HUES6 (cell line): Measurements from ENCODE around the gene HAPLN1.

Experiments used
- H3K27ac ChIP-seq: 2 replicates; pipeline ENCODE4 v1.7.0; 2013; ENCODE audit warnings: low read depth, mild to moderate bottlenecking, low read length, inconsistent platforms
- H3K27me3 ChIP-seq: 2 replicates; pipeline ENCODE4 v1.6.1; 2013; ENCODE audit warnings: low read length; ENCODE audit not compliant: control insufficient read depth, insufficient read depth
- H3K36me3 ChIP-seq: 2 replicates; pipeline ENCODE4 v1.6.1; 2013; ENCODE audit warnings: low read length; ENCODE audit not compliant: control insufficient read depth, insufficient read depth
- H3K4me1 ChIP-seq: 2 replicates; pipeline ENCODE4 v1.6.1; 2013; ENCODE audit warnings: low read length; ENCODE audit not compliant: control insufficient read depth, insufficient read depth
- H3K4me3 ChIP-seq: 2 replicates; pipeline ENCODE4 v1.5.1; 2013; ENCODE audit warnings: low read depth, low read length
- H3K9ac ChIP-seq: one replicate; pipeline ENCODE4 v1.6.1; 2013; ENCODE audit warnings: mild to moderate bottlenecking, low read length
- H3K9me3 ChIP-seq: 2 replicates; pipeline ENCODE4 v1.6.1; 2013; ENCODE audit warnings: low read depth, low read length; ENCODE audit not compliant: control insufficient read depth, insufficient read depth

Gene HAPLN1

GRCh38 chr5:83718195-83718825 is 2.3 kb downstream of the HAPLN1 start:
- no peaks in the 10 kb centered on the region for H3K27me3 ChIP-seq
- H3K4me3 ChIP-seq: peak overlapping the region; percentile 74; the same call in 1 of the 2 replicates
- H3K4me1 ChIP-seq: peaks cover 23% of the 10 kb centered on the region
- H3K9me3 ChIP-seq: no peaks in the 10 kb centered on the region
- H3K27ac ChIP-seq: no peak overlapping the region; the same call in 1 of the 2 replicates
- H3K9ac ChIP-seq: peak overlapping the region; percentile 67
- no peaks in the 10 kb centered on the region for H3K36me3 ChIP-seq

GRCh38 chr5:83715236-83716065 is 5.2 kb downstream of the HAPLN1 start:
- no peaks in the 10 kb centered on the region for H3K36me3 ChIP-seq
- H3K9ac ChIP-seq: peak overlapping the region; percentile 59
- peaks cover 14% of the 10 kb centered on the region for H3K4me1 ChIP-seq
- no peaks in the 10 kb centered on the region for H3K9me3 ChIP-seq
- H3K4me3 ChIP-seq: peak overlapping the region; percentile 36; the same call in 1 of the 2 replicates
- no peaks in the 10 kb centered on the region for H3K27me3 ChIP-seq
- no peak overlapping the region for H3K27ac ChIP-seq

- Histone ChIP-seq H3K9ac (peak overlapping the region; percentile 51), H3K27me3 (no peaks in the 10 kb centered on the region), H3K4me1 (peaks cover 14% of the 10 kb centered on the region), H3K9me3 (no peaks in the 10 kb centered on the region), H3K36me3 (no peaks in the 10 kb centered on the region), H3K27ac (no peak overlapping the region), H3K4me3 (peak overlapping the region; percentile 36; the same call in 1 of the 2 replicates)
Measured at GRCh38 chr5:83714810-83715209, 5.8 kb downstream of the HAPLN1 start.

- Histone ChIP-seq H3K36me3 (no peaks in the 10 kb centered on the region), H3K9me3 (no peaks in the 10 kb centered on the region), H3K4me3 (no peak overlapping the region), H3K4me1 (peaks cover 14% of the 10 kb centered on the region), H3K9ac (no peak overlapping the region), H3K27ac (no peak overlapping the region), H3K27me3 (no peaks in the 10 kb centered on the region)
Measured at GRCh38 chr5:83711982-83712601, 8.6 kb downstream of the HAPLN1 start.

GRCh38 chr5:83709973-83710372 is 10.7 kb downstream of the HAPLN1 start:
- H3K36me3 ChIP-seq: no peaks in the 10 kb centered on the region
- no peaks in the 10 kb centered on the region for H3K27me3 ChIP-seq
- no peak overlapping the region for H3K4me3 ChIP-seq
- H3K4me1 ChIP-seq: peaks cover 6% of the 10 kb centered on the region
- peaks cover 3% of the 10 kb centered on the region; the same call in 1 of the 2 replicates for H3K9me3 ChIP-seq
- no peak overlapping the region for H3K27ac ChIP-seq
- H3K9ac ChIP-seq: no peak overlapping the region

GRCh38 chr5:83708170-83708569 is 12.5 kb downstream of the HAPLN1 start:
- H3K9me3 ChIP-seq: peaks cover 3% of the 10 kb centered on the region; the same call in 1 of the 2 replicates
- H3K4me3 ChIP-seq: no peak overlapping the region
- H3K9ac ChIP-seq: no peak overlapping the region
- no peaks in the 10 kb centered on the region for H3K36me3 ChIP-seq
- H3K27ac ChIP-seq: no peak overlapping the region
- no peaks in the 10 kb centered on the region for H3K4me1 ChIP-seq
- H3K27me3 ChIP-seq: no peaks in the 10 kb centered on the region

GRCh38 chr5:83703059-83703458 is 17.6 kb downstream of the HAPLN1 start:
- H3K27ac ChIP-seq: no peak overlapping the region
- H3K9me3 ChIP-seq: peaks cover 3% of the 10 kb centered on the region; the same call in 1 of the 2 replicates
- H3K9ac ChIP-seq: no peak overlapping the region
- no peak overlapping the region for H3K4me3 ChIP-seq
- H3K27me3 ChIP-seq: no peaks in the 10 kb centered on the region
- H3K36me3 ChIP-seq: no peaks in the 10 kb centered on the region
- H3K4me1 ChIP-seq: no peaks in the 10 kb centered on the region

GRCh38 chr5:83701886-83702285 is 18.8 kb downstream of the HAPLN1 start:
- Histone ChIP-seq H3K9ac (no peak overlapping the region), H3K36me3 (no peaks in the 10 kb centered on the region), H3K27me3 (no peaks in the 10 kb centered on the region), H3K9me3 (peaks cover 3% of the 10 kb centered on the region; the same call in 1 of the 2 replicates), H3K4me3 (no peak overlapping the region), H3K27ac (no peak overlapping the region), H3K4me1 (no peaks in the 10 kb centered on the region)

- Histone ChIP-seq H3K9ac (no peak overlapping the region), H3K4me3 (no peak overlapping the region), H3K27ac (no peak overlapping the region), H3K9me3 (no peaks in the 10 kb centered on the region), H3K27me3 (no peaks in the 10 kb centered on the region), H3K4me1 (no peaks in the 10 kb centered on the region), H3K36me3 (no peaks in the 10 kb centered on the region)
Measured at GRCh38 chr5:83689881-83690280, 30.8 kb downstream of the HAPLN1 start.

- H3K27ac ChIP-seq: no peak overlapping the region
- peaks cover 10% of the 10 kb centered on the region; the same call in 1 of the 2 replicates for H3K4me1 ChIP-seq
- H3K9me3 ChIP-seq: no peaks in the 10 kb centered on the region
- H3K36me3 ChIP-seq: no peaks in the 10 kb centered on the region
- no peak overlapping the region for H3K4me3 ChIP-seq
- H3K27me3 ChIP-seq: no peaks in the 10 kb centered on the region
- no peak overlapping the region for H3K9ac ChIP-seq
Measured at GRCh38 chr5:83688281-83688680, 32.4 kb downstream of the HAPLN1 start.
